SKM-1 (cell line): ENCODE measurements around the gene PDGFA.

Source experiments
- DNase-seq: peaks from one replicate; lab custom pipeline; 2025; ENCODE audit not compliant: unreplicated experiment; lab: John Stamatoyannopoulos, UW

PDGFA gene

GRCh38 chr7:462173-463103, 57.2 kb downstream of the PDGFA start:
- DNase-seq = no peak

GRCh38 chr7:461453-462172, 58.0 kb downstream of the PDGFA start:
- DNase-seq = no peak

GRCh38 chr7:461117-461452, 58.6 kb downstream of the PDGFA start:
- DNase-seq = no peak

GRCh38 chr7:460374-461116, 59.1 kb downstream of the PDGFA start:
- no peak for DNase-seq

GRCh38 chr7:459584-460373, 59.9 kb downstream of the PDGFA start:
- DNase-seq = no peak

GRCh38 chr7:458511-459245, 61.0 kb downstream of the PDGFA start:
- no peak for DNase-seq

GRCh38 chr7:457814-458510, 61.7 kb downstream of the PDGFA start:
- DNase-seq = no peak

- no peak for DNase-seq
Measured at GRCh38 chr7:455110-455928, 64.3 kb downstream of the PDGFA start.

- DNase-seq = no peak
Measured at GRCh38 chr7:454356-455109, 65.1 kb downstream of the PDGFA start.

- no peak for DNase-seq
Measured at GRCh38 chr7:453597-454306, 65.9 kb downstream of the PDGFA start.

GRCh38 chr7:452791-453455, 66.7 kb downstream of the PDGFA start:
- DNase-seq = no peak

- DNase-seq = no peak
Measured at GRCh38 chr7:452226-452751, 67.4 kb downstream of the PDGFA start.

- no peak for DNase-seq
Measured at GRCh38 chr7:451255-452225, 68.1 kb downstream of the PDGFA start.

- DNase-seq = no peak
Measured at GRCh38 chr7:450741-451140, 68.9 kb downstream of the PDGFA start.

GRCh38 chr7:450036-450435, 69.6 kb downstream of the PDGFA start:
- no peak for DNase-seq
